HepG2 (cell line): ENCODE data around the gene ALDH1A1. TPM values are rescaled to one million over a fixed set of nuclear protein-coding genes. Genes with fewer than 3 reads are reported as not detected.

Experiments used
- ARID2 ChIP-seq: sonication (generic); formaldehyde crosslinking; IDR thresholded peaks from 2 replicates; pipeline ENCODE4 v1.8.1; 2022; ENCODE audit warnings: mild to moderate bottlenecking, missing genetic modification reagents, borderline replicate concordance
- ARNT2 ChIP-seq: sonication (generic); formaldehyde crosslinking; IDR thresholded peaks from 2 replicates; pipeline ENCODE4 v1.8.0; 2022; ENCODE audit warnings: mild to moderate bottlenecking, low read depth, missing genetic modification reagents, moderate library complexity
- CENPT ChIP-seq: sonication (generic); formaldehyde crosslinking; IDR thresholded peaks from 2 replicates; pipeline ENCODE4 v1.8.0; 2022; ENCODE audit warnings: low read depth, mild to moderate bottlenecking, moderate library complexity, missing genetic modification reagents
- GATAD2A ChIP-seq: IDR thresholded peaks from 2 replicates; pipeline ENCODE4 v1.6.1; 2016
- HMG20A ChIP-seq: IDR thresholded peaks from 2 replicates; pipeline ENCODE4 v1.6.1; 2016; ENCODE audit warnings: borderline replicate concordance
- PITX1 ChIP-seq: sonication (generic); formaldehyde crosslinking; IDR thresholded peaks from 2 replicates; pipeline ENCODE4 v1.5.1; 2020; ENCODE audit warnings: mild to moderate bottlenecking, missing genetic modification reagents
- YY1 ChIP-seq: IDR thresholded peaks from 2 replicates; pipeline ENCODE4 v1.6.1; 2011; ENCODE audit warnings: low read length, low read depth, moderate library complexity, mild to moderate bottlenecking; ENCODE audit not compliant: insufficient read depth, insufficient replicate concordance
- ZNF224 ChIP-seq: sonication (generic); formaldehyde crosslinking; IDR thresholded peaks from 2 replicates; pipeline ENCODE4 v1.5.0; 2020; ENCODE audit warnings: mild to moderate bottlenecking, missing genetic modification reagents
- ZNF230 ChIP-seq: sonication (generic); formaldehyde crosslinking; IDR thresholded peaks from 2 replicates; pipeline ENCODE4 v1.4.0; 2020; ENCODE audit warnings: mild to moderate bottlenecking, missing genetic modification reagents
- ZNF274 ChIP-seq: sonication (generic); formaldehyde crosslinking; IDR thresholded peaks from 2 replicates; pipeline ENCODE4 v1.5.1; 2020; ENCODE audit warnings: mild to moderate bottlenecking, missing genetic modification reagents
- ZNF441 ChIP-seq: sonication (generic); formaldehyde crosslinking; IDR thresholded peaks from 2 replicates; pipeline ENCODE4 v1.7.0; 2021; ENCODE audit warnings: missing genetic modification reagents, borderline replicate concordance
- ZNF614 ChIP-seq: IDR thresholded peaks from 2 replicates; pipeline ENCODE4 v1.6.1; 2018; ENCODE audit warnings: missing biosample characterization, missing genetic modification reagents, inconsistent platforms, borderline replicate concordance
- ZNF616 ChIP-seq: sonication (generic); formaldehyde crosslinking; IDR thresholded peaks from 2 replicates; pipeline ENCODE4 v1.5.0; 2020; ENCODE audit warnings: low read depth, mild to moderate bottlenecking, missing genetic modification reagents
- ZNF7 ChIP-seq: IDR thresholded peaks from 2 replicates; pipeline ENCODE4 v1.6.1; 2016; ENCODE audit warnings: missing biosample characterization, missing genetic modification reagents
- ZNF703 ChIP-seq: sonication (generic); formaldehyde crosslinking; IDR thresholded peaks from 2 replicates; pipeline ENCODE4 v1.5.1; 2020; ENCODE audit warnings: missing genetic modification reagents, mild to moderate bottlenecking, moderate library complexity, borderline replicate concordance
- ZNF788 ChIP-seq: sonication (generic); formaldehyde crosslinking; IDR thresholded peaks from 2 replicates; pipeline ENCODE4 v1.5.0; 2020; ENCODE audit warnings: mild to moderate bottlenecking, missing genetic modification reagents, borderline replicate concordance
- polyA plus RNA-seq, 8 experiments: library from polyadenylated mRNA; depleted of rRNA in 3 of 8; stranded (reverse) in 7 of 8; unstranded in 1 of 8; fragments of >200 nt; fragmentation: Illumina TruSeq in 4 of 8; extraction: Trizol in 4 of 8; gene quantifications; 2 replicates each; pipeline versions ENCODE4 v1.2.1 to v1.2.3, GENCODE V29; 2011 to 2016; ENCODE audit warnings: low read depth in 4 of 8, missing spikeins in 1 of 8, mixed read lengths in 1 of 8; ENCODE audit not compliant: insufficient read depth in 1 of 8
- total RNA-seq, 5 experiments: library from RNA; depleted of rRNA; stranded (reverse); fragments of >200 nt; fragmentation: Illumina TruSeq; extraction: Trizol; gene quantifications; 2 replicates each; pipeline ENCODE4 v1.2.3, GENCODE V29; 2016; ENCODE audit warnings: low read depth in 1 of 5
- TF ChIP-seq, protein P1 (sequence below): sonication (generic); formaldehyde crosslinking; IDR thresholded peaks from 2 replicates; pipeline ENCODE4 v1.5.0; 2020; ENCODE audit warnings: missing genetic modification reagents, mild to moderate bottlenecking, borderline replicate concordance
- TF ChIP-seq, protein P2 (sequence below): sonication (generic); formaldehyde crosslinking; IDR thresholded peaks from 2 replicates; pipeline ENCODE4 v1.5.0; 2020; ENCODE audit warnings: mild to moderate bottlenecking, missing genetic modification reagents, moderate library complexity
- TF ChIP-seq, protein P3 (sequence below), 2 experiments: sonication (generic) in 1 of 2; formaldehyde crosslinking in 1 of 2; IDR thresholded peaks; 2 replicates each; pipeline versions ENCODE4 v1.4.0 to v1.6.1; 2016 to 2020; ENCODE audit warnings: borderline replicate concordance in 1 of 2, low read depth in 1 of 2, mild to moderate bottlenecking in 1 of 2, missing genetic modification reagents in 1 of 2

ALDH1A1 gene
- total and polyA plus RNA-seq, 2 of the 13 experiments (the other 11 are each of a cell fraction or from before 2014, with no cell fraction given) = 88.2 to 439 TPM

DNA sequence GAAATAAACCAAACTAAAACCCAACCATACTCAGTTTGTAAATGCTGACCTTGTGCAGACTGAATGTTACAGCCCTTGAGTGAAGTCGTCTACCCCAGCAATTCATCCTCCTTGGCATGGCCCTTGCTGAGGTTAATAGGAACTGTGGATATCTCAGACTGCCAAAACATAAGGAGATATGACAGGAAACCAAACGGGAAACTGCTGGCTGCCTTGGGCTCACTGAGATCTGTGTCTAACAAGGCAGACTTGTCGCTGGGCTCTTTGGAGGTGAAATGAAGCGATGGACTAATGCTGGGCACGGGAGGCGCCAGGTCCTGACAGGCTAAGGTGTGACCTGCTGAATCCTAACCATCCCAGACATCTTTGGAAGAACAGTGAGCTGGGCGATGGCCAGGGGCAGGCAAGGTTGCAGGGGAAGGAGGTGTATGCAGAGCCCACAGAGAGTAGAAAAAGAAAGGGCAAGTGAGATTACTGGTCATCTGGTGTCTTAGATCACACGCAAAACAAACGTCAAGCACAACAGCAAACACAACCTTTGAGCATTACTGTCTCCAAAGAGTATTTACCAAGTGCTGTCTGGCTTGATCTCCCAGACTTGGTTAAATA, 44.6 kb upstream of the ALDH1A1 start (continued):
- TF ChIP-seq, protein P1, sequence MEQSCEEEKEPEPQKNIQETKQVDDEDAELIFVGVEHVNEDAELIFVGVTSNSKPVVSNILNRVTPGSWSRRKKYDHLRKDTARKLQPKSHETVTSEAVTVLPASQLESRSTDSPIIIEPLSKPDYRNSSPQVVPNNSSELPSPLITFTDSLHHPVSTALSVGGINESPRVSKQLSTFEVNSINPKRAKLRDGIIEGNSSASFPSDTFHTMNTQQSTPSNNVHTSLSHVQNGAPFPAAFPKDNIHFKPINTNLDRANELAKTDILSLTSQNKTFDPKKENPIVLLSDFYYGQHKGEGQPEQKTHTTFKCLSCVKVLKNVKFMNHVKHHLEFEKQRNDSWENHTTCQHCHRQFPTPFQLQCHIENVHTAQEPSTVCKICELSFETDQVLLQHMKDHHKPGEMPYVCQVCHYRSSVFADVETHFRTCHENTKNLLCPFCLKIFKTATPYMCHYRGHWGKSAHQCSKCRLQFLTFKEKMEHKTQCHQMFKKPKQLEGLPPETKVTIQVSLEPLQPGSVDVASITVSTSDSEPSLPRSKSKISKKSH (CRISPR knock-in tag) = no peak
- TF ChIP-seq, protein P2, sequence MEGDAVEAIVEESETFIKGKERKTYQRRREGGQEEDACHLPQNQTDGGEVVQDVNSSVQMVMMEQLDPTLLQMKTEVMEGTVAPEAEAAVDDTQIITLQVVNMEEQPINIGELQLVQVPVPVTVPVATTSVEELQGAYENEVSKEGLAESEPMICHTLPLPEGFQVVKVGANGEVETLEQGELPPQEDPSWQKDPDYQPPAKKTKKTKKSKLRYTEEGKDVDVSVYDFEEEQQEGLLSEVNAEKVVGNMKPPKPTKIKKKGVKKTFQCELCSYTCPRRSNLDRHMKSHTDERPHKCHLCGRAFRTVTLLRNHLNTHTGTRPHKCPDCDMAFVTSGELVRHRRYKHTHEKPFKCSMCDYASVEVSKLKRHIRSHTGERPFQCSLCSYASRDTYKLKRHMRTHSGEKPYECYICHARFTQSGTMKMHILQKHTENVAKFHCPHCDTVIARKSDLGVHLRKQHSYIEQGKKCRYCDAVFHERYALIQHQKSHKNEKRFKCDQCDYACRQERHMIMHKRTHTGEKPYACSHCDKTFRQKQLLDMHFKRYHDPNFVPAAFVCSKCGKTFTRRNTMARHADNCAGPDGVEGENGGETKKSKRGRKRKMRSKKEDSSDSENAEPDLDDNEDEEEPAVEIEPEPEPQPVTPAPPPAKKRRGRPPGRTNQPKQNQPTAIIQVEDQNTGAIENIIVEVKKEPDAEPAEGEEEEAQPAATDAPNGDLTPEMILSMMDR (CRISPR knock-in tag) = no peak
- peak; percentile 14 for TF ChIP-seq YY1
- TF ChIP-seq ZNF230 = no peak
- peak; percentile 47; the same call in 1 of the 2 replicates for TF ChIP-seq ZNF788 (CRISPR knock-in tag)
- TF ChIP-seq, protein P3, sequence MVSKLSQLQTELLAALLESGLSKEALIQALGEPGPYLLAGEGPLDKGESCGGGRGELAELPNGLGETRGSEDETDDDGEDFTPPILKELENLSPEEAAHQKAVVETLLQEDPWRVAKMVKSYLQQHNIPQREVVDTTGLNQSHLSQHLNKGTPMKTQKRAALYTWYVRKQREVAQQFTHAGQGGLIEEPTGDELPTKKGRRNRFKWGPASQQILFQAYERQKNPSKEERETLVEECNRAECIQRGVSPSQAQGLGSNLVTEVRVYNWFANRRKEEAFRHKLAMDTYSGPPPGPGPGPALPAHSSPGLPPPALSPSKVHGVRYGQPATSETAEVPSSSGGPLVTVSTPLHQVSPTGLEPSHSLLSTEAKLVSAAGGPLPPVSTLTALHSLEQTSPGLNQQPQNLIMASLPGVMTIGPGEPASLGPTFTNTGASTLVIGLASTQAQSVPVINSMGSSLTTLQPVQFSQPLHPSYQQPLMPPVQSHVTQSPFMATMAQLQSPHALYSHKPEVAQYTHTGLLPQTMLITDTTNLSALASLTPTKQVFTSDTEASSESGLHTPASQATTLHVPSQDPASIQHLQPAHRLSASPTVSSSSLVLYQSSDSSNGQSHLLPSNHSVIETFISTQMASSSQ (IDR thresholded peaks at IDR 0.05; ENCODE audit: low read depth) = peak; percentile 69; the same call in 1 of the 2 replicates
- TF ChIP-seq, protein P3 (CRISPR knock-in tag; IDR thresholded peaks at IDR 0.05; ENCODE audit: borderline replicate concordance) = peak; percentile 89
- TF ChIP-seq ZNF614 (CRISPR knock-in tag) = 0 out of 2 replicates have a peak, but pooled peaks have one; percentile 59
- no peak for TF ChIP-seq CENPT
- no peak for TF ChIP-seq ARNT2 (CRISPR knock-in tag)
- no peak for TF ChIP-seq ZNF7
- TF ChIP-seq HMG20A = peak; percentile 86; the same call in 1 of the 2 replicates
- peak; percentile 45; the same call in 1 of the 2 replicates for TF ChIP-seq ZNF441 (CRISPR knock-in tag)
- no peak for TF ChIP-seq ZNF703
- TF ChIP-seq ARID2 (CRISPR knock-in tag) = no peak
- TF ChIP-seq PITX1 (CRISPR knock-in tag) = peak; percentile 82
- no peak for TF ChIP-seq ZNF616 (CRISPR knock-in tag)
- no peak for TF ChIP-seq ZNF224 (CRISPR knock-in tag)
- TF ChIP-seq GATAD2A (CRISPR knock-in tag) = peak; percentile 97
- no peak for TF ChIP-seq ZNF274
